Pancreas (tissue), 10 donors: Measurements from ENCODE around the gene CUL1. TPM values are rescaled to one million over a fixed set of nuclear protein-coding genes. Genes with fewer than 3 reads are reported as not detected.

Experiments
- ATAC-seq, 4 donors: fragments of 200-7000 bp; cut with Tn5 transposase; one replicate each; pipeline versions ENCODE4 v1.8.0 to v1.9.1; 2020; ENCODE audit warnings: mild to moderate bottlenecking in 4 of 4, moderate library complexity in 4 of 4
- DNase-seq, 6 donors: peaks; one replicate each; pipeline ENCODE4 v3.0.0-alpha.2; 2020
- FAIRE-seq: peaks from 2 replicates; lab custom pipeline; 2012; peaks lifted over from hg19 to GRCh38; lab: Jason Lieb, UNC
- H3K27ac ChIP-seq, 4 donors: fragments of 200-600 bp; sonication (generic); 1 replicate in 3 of 4; 2 replicates in 1 of 4; pipeline versions ENCODE4 v1.5.0 to v1.8.0; 2020
- H3K27me3 ChIP-seq, 4 donors: fragments of 200-600 bp; one replicate each; pipeline ENCODE4 v1.8.0; 2021
- H3K36me3 ChIP-seq, 3 donors: fragments of 200-600 bp; sonication (generic) in 1 of 3; one replicate each; pipeline versions ENCODE4 v1.5.0 to v1.8.0; 2020 to 2021
- H3K4me1 ChIP-seq, 3 donors: fragments of 200-600 bp; one replicate each; pipeline ENCODE4 v1.8.0; 2021
- H3K4me3 ChIP-seq, 4 donors: fragments of 200-600 bp; sonication (generic) in 2 of 4; one replicate each; pipeline versions ENCODE4 v1.5.0 to v1.8.0; 2020 to 2021
- H3K9me3 ChIP-seq, 4 donors: fragments of 200-600 bp; one replicate each; pipeline ENCODE4 v1.8.0; 2021
- WGBS, 2 donors: extraction: QIAGEN DNeasy Blood & Tissue Kit; methylation state at CpG; one replicate each; pipeline ENCODE4 v1.1.7; 2013; 5-methylcytosine and 5-hydroxymethylcytosine counted together
- intact Hi-C, 3 donors: fragments of 100-400 bp; cut with DNase I; formaldehyde crosslinking; loops; one replicate each; pipeline versions ENCODE4 v1.11.1 to v1.14.2; 2022
- polyA plus RNA-seq, 2 donors: library from polyadenylated mRNA; stranded (reverse); fragments of 200-250 nt; gene quantifications; one replicate each; pipeline ENCODE4 v1.2.3, GENCODE V29; 2013
- total RNA-seq, 6 donors: library from RNA; stranded (reverse); fragmentation: NEBNext Ultra II Directional in 4 of 6; extraction: Animal tissue kit (Norgen Biotek cat#: 25700) in 4 of 6; gene quantifications; one replicate each; pipeline versions ENCODE4 v1.2.1 to v1.2.4, GENCODE V29; 2021 to 2023
- TF ChIP-seq, protein P1 (sequence below), 4 donors: fragments of 200-600 bp; sonication (generic) in 3 of 4; IDR thresholded peaks; one replicate each; pipeline versions ENCODE4 v1.5.0 to v1.8.0; 2021; ENCODE audit warnings: antibody characterized with exemption in 4 of 4
- donor health status: healthy with polysubstance abuse.
- donor health status: DM: no; HTN: no; CAD: no; lungs with moderate emphysema.
- donor health status: DM: no; HTN: no; CAD: no.
- donor health status: control.
- donor health status: control.
- donor health status: Bipolar disorder and iron deficiency.
- donor health status: DM: yes; HTN: yes; CAD: no.
- donor health status: DM: no; HTN: no; CAD: no.
- donor health status: DM: no; HTN: no; CAD: no.
- donor health status: DM: yes; HTN: yes; CAD: no.

The CUL1 gene
- total and polyA plus RNA-seq, 8 donors, result 8.9 to 19.2 (median 12.9) TPM

DNA sequence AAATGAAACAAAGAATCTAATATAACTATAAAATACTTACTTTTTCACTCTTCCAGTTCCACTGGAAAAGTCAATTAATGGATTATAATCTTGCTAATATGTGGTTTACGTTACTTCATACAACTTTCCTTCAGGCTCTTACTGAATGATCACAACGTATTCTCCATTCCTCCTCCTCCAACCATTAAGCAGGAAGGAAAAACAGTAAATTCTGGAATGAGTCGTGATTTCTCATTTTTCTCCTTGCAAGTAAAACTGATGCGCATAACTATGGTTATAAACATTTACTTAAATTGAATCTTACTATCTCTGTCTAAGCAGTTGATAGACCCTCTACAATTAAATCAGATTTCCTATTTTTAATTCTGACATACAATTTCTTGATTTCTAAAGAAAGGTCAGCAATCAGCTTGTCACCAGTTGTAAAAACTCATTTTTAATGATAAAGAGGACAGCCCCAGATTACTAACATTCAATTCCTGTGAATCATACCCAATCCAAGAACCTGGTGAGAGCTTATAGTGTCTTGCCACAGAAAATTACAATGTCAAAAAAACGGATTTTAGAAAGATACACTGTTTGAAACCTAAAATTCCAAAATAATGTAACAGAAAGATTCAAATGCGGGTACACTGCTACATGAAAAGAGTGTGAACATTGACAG, 121.1 kb downstream of the CUL1 start:
- ATAC-seq (no peak), FAIRE-seq (no peak), DNase-seq (no peak)
- intact Hi-C loops, result no loop called here
- no peak overlapping the region for H3K27ac ChIP-seq
- no peaks in the 10 kb centered on the region for H3K27me3 ChIP-seq
- no peak overlapping the region for H3K4me3 ChIP-seq
- TF ChIP-seq, protein P1, sequence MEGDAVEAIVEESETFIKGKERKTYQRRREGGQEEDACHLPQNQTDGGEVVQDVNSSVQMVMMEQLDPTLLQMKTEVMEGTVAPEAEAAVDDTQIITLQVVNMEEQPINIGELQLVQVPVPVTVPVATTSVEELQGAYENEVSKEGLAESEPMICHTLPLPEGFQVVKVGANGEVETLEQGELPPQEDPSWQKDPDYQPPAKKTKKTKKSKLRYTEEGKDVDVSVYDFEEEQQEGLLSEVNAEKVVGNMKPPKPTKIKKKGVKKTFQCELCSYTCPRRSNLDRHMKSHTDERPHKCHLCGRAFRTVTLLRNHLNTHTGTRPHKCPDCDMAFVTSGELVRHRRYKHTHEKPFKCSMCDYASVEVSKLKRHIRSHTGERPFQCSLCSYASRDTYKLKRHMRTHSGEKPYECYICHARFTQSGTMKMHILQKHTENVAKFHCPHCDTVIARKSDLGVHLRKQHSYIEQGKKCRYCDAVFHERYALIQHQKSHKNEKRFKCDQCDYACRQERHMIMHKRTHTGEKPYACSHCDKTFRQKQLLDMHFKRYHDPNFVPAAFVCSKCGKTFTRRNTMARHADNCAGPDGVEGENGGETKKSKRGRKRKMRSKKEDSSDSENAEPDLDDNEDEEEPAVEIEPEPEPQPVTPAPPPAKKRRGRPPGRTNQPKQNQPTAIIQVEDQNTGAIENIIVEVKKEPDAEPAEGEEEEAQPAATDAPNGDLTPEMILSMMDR (IDR thresholded peaks at IDR 0.05), result no peak
- no peaks in the 10 kb centered on the region for H3K9me3 ChIP-seq
- H3K4me1 ChIP-seq, result no peaks in the 10 kb centered on the region
- 85 to 86% methylated on average over 6 of the region's 6 CpGs for WGBS, 2 donors
- no peaks in the 10 kb centered on the region for H3K36me3 ChIP-seq

DNA sequence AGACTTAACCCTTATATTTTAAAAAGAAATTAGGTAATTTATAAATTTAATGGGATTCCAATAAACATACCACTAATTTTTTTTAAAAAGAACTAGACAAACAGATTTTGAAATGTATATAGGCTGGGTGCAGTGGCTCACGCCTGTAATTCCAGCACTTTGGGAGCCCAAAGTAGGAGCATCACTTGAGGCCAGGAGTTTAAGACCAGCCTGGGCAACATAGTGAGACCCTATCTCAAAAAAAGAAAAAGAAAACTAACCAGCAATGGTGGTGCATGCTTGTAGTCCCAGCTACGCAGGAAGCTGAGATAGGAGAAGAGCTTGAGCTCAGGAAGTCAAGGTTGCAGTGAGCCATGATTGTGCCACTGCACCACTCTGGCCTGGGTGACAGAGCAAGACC, 122.7 kb downstream of the CUL1 start:
- H3K27me3 ChIP-seq, result no peaks in the 10 kb centered on the region
- no peaks in the 10 kb centered on the region for H3K36me3 ChIP-seq
- FAIRE-seq, result no peak
- H3K4me3 ChIP-seq, result no peak overlapping the region
- intact Hi-C loops, result no loop called here
- no peaks in the 10 kb centered on the region for H3K9me3 ChIP-seq
- no peak overlapping the region for H3K27ac ChIP-seq
- no peak for DNase-seq
- TF ChIP-seq, protein P1 (IDR thresholded peaks at IDR 0.05), result no peak
- 95 to 100% methylated on average over 2 of the region's 2 CpGs for whole genome bisulfite sequencing, 2 donors
- H3K4me1 ChIP-seq, result no peaks in the 10 kb centered on the region
- no peak for ATAC-seq

DNA sequence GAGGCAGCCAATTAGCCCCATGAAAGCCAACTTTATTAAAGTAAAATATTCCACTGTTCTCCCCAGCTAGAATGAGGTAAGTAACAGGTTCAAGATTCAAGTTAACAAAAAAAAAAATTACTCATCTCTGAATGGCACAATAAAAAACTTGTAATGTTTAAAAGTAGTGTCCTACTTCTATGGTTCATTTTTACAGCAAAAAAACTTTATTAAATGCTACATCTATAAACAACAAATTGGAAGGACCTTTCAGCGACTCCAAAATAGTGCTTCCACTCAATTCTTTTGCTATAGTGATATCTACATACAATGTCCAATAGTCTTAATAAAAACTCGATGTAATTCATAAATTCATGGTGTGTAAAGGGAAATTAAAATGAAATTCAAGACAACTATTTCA, 126.2 kb downstream of the CUL1 start:
- no peak overlapping the region for H3K4me3 ChIP-seq
- DNase-seq (no peak), FAIRE-seq (no peak), ATAC-seq (no peak)
- no peaks in the 10 kb centered on the region for H3K9me3 ChIP-seq
- intact Hi-C loops, result no loop called here
- H3K27ac ChIP-seq, result no peak overlapping the region
- H3K36me3 ChIP-seq, result no peaks in the 10 kb centered on the region
- H3K27me3 ChIP-seq, result no peaks in the 10 kb centered on the region
- WGBS, 2 donors, result 91 to 98% methylated on average over 2 of the region's 2 CpGs
- TF ChIP-seq, protein P1 (IDR thresholded peaks at IDR 0.05), result no peak
- no peaks in the 10 kb centered on the region for H3K4me1 ChIP-seq

DNA sequence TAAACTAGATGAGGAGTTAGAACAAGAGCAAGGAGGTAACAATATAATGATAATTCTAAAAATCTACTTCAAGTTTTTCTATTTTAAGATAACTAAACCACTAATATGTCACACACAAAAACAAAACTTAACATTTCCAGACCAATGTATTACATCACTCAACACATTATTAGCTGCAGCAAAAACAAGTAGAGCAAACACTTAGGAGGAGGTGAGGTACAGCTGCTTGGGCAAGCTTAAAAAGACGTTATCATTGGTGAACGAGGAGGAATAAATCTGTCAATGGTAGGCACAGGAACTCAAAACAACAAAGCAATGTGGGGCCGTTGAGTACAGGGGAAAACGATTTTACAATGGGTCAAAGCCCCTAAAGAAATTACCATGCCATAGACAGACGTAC, 126.6 kb downstream of the CUL1 start:
- DNase-seq (no peak), FAIRE-seq (no peak), ATAC-seq (no peak)
- H3K36me3 ChIP-seq, result no peaks in the 10 kb centered on the region
- TF ChIP-seq, protein P1 (IDR thresholded peaks at IDR 0.05), result no peak
- no peak overlapping the region for H3K27ac ChIP-seq
- H3K4me1 ChIP-seq, result no peaks in the 10 kb centered on the region
- 85 to 89% methylated on average over 5 of the region's 5 CpGs for WGBS, 2 donors
- H3K9me3 ChIP-seq, result no peaks in the 10 kb centered on the region
- intact Hi-C loops, result no loop called here
- H3K4me3 ChIP-seq, result no peak overlapping the region
- H3K27me3 ChIP-seq, result no peaks in the 10 kb centered on the region

DNA sequence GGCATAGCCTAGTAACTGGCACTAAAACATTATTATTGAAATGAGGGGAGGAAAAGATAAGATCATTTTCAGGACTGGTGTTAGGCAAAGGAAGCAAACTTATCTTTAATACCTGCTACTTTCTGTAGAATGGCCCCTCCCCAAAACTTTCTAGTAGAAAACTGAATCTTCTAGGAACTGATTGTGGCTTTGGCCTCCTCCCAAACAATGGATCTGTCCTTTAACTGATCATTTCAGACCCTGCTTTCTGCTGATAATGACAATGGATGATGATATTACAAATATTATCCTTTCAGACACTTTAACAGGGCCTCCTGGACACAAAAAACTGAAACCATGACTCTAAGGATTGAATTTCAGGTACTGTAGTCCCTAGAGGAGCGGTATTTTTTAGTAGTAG, 130.3 kb downstream of the CUL1 start:
- Histone ChIP-seq H3K27me3 (no peaks in the 10 kb centered on the region), H3K4me1 (no peaks in the 10 kb centered on the region), H3K27ac (no peak overlapping the region), H3K9me3 (no peaks in the 10 kb centered on the region), H3K36me3 (no peaks in the 10 kb centered on the region), H3K4me3 (no peak overlapping the region)
- intact Hi-C loops, result no loop called here
- DNase-seq (no peak), ATAC-seq (no peak), FAIRE-seq (no peak)
- TF ChIP-seq, protein P1 (IDR thresholded peaks at IDR 0.05), result no peak
- WGBS, 2 donors, result 96 to 100% methylated on average over 1 of the region's 1 CpG
